Measurements from ENCODE around the gene MTTP.

- TF ChIP-seq, protein P1, sequence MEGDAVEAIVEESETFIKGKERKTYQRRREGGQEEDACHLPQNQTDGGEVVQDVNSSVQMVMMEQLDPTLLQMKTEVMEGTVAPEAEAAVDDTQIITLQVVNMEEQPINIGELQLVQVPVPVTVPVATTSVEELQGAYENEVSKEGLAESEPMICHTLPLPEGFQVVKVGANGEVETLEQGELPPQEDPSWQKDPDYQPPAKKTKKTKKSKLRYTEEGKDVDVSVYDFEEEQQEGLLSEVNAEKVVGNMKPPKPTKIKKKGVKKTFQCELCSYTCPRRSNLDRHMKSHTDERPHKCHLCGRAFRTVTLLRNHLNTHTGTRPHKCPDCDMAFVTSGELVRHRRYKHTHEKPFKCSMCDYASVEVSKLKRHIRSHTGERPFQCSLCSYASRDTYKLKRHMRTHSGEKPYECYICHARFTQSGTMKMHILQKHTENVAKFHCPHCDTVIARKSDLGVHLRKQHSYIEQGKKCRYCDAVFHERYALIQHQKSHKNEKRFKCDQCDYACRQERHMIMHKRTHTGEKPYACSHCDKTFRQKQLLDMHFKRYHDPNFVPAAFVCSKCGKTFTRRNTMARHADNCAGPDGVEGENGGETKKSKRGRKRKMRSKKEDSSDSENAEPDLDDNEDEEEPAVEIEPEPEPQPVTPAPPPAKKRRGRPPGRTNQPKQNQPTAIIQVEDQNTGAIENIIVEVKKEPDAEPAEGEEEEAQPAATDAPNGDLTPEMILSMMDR (IDR thresholded peaks at IDR 0.05) = peak in 1 of 3 experiments; percentile 9
- peak; percentile 90 to 94 for TF ChIP-seq POLR2AphosphoS5 (IDR thresholded peaks at IDR 0.05; ENCODE audit: insufficient read depth in 1 of 2, low read depth in 1 of 2)
- peak in 1 of 2 donors; percentile 40 for TF ChIP-seq POLR2A (IDR thresholded peaks at IDR 0.05)
These were observed 11.1 kb upstream of the MTTP start, which contains the start of gene TRMT10A for GRCh38 chr4:99563310-99564186.
